Left ventricle myocardium inferior (tissue), 1 donor: ENCODE measurements around the gene C1QTNF1. TPM values are rescaled to one million over a fixed set of nuclear protein-coding genes. Genes with fewer than 3 reads are reported as not detected.

Source experiments
- DNase-seq: peaks from one replicate; pipeline ENCODE4 v3.0.0-alpha.2; 2020
- H3K27ac ChIP-seq: fragments of 200-600 bp; replicated peaks from 2 replicates; pipeline ENCODE4 v1.8.0; 2021
- H3K27me3 ChIP-seq: fragments of 200-600 bp; 2 replicates; pipeline ENCODE4 v1.8.0; 2021; ENCODE audit warnings: low read depth
- H3K36me3 ChIP-seq: fragments of 200-600 bp; 2 replicates; pipeline ENCODE4 v1.8.0; 2021
- H3K4me1 ChIP-seq: fragments of 200-600 bp; 2 replicates; pipeline ENCODE4 v1.8.0; 2021
- H3K4me3 ChIP-seq: fragments of 200-600 bp; 2 replicates; pipeline ENCODE4 v1.8.0; 2021; ENCODE audit warnings: mild to moderate bottlenecking, moderate library complexity
- H3K9me3 ChIP-seq: fragments of 200-600 bp; replicated peaks from 2 replicates; pipeline ENCODE4 v1.8.0; 2021
- intact Hi-C: fragments of 100-400 bp; cut with micrococcal nuclease; formaldehyde crosslinking; loops from one replicate; pipeline ENCODE4 v1.11.0; 2022
- total RNA-seq: library from RNA; stranded (reverse); fragmentation: NEBNext Ultra II Directional; extraction: Animal tissue kit (Norgen Biotek cat#: 25700); gene quantifications from one replicate; pipeline ENCODE4 v1.2.1, GENCODE V29; 2021
- TF ChIP-seq, protein P1 (sequence below): fragments of 200-600 bp; IDR thresholded peaks from 2 replicates; pipeline ENCODE4 v1.8.0; 2021; ENCODE audit warnings: antibody characterized with exemption, mild to moderate bottlenecking, borderline replicate concordance
- donor health status: DM: no; HTN: yes; CAD: no; lungs with severe emphysema.

C1QTNF1 gene
- total RNA-seq, 1 donor from 2014 or later = 146 TPM

DNA sequence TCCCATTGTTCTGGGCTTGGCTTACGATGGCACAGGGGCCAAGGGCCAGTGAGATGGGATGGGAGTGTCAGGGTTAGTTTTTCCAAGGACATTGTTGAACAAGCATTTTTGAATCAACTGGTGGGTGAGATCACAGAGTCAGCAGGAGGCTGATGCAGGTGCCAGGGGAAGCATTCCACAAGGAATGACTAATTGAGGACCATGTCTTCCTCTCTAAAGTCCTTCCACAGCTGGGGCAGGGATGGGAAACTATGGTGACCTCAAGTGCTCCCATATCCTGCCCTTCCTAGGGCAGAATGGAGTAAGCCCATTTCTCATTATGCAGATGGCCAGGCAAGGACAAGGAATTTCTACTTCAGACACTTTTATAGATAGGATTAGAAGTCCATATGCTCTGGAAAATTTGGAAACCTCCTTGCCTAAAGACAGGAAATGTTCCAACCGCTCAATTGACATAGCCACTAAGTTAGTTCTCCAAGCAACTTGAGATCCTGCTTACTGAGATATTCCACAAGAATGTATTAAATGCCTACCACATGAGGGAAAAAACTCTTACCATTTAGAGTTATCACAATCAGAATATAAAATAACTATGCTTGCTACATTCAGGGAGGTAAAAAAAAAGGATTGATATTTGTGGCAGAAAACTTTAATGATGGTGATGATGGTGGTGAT lies 29.4 kb downstream of the C1QTNF1 start:
- peaks cover 16% of the 10 kb centered on the region for H3K36me3 ChIP-seq
- peak overlapping the region; percentile 44 for H3K27ac ChIP-seq
- H3K27me3 ChIP-seq = no peaks in the 10 kb centered on the region
- DNase-seq = no peak
- peaks cover 16% of the 10 kb centered on the region for H3K9me3 ChIP-seq
- TF ChIP-seq, protein P1, sequence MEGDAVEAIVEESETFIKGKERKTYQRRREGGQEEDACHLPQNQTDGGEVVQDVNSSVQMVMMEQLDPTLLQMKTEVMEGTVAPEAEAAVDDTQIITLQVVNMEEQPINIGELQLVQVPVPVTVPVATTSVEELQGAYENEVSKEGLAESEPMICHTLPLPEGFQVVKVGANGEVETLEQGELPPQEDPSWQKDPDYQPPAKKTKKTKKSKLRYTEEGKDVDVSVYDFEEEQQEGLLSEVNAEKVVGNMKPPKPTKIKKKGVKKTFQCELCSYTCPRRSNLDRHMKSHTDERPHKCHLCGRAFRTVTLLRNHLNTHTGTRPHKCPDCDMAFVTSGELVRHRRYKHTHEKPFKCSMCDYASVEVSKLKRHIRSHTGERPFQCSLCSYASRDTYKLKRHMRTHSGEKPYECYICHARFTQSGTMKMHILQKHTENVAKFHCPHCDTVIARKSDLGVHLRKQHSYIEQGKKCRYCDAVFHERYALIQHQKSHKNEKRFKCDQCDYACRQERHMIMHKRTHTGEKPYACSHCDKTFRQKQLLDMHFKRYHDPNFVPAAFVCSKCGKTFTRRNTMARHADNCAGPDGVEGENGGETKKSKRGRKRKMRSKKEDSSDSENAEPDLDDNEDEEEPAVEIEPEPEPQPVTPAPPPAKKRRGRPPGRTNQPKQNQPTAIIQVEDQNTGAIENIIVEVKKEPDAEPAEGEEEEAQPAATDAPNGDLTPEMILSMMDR = no peak
- H3K4me3 ChIP-seq = no peak overlapping the region
- intact Hi-C loops = no loop called here
- H3K4me1 ChIP-seq = peaks cover 28% of the 10 kb centered on the region

DNA sequence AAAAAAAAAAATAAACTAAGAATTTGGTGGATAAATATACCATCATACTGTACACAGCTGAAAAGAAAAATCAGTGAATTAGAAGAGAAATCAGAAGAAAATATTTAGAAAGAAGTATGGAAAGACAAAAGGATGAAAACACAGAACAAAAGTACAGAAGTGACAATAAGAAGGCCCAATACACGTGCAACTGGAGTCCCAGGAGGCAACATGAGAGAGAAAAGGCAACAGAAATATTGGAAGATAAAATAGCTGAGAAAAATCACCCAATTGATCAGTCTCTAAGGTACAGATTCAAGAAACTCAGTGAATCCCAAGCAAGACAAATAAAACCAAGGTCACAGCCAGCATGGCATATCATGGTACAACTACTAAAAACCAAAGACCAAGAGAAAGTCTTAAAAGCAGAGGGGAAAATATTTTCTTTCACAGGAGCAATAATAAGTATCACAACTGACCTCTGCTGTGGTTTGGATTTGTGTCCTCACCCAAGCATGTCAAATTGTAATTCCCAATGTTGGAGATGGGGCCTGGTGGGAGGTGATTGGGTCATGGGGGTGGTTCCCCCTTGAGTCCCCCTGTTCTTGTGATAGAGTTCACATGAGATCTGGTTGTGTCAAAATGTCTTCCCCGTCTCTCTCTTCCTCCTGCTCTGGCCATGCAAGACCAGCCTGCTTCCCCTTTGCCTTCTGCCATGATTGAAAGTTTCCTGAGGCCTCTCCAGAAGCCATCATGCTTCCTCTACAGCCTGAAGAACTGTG lies 30.4 kb downstream of the C1QTNF1 start:
- Histone ChIP-seq H3K27me3 (no peaks in the 10 kb centered on the region), H3K36me3 (peaks cover 7% of the 10 kb centered on the region), H3K27ac (peak overlapping the region; percentile 57), H3K4me3 (no peak overlapping the region), H3K9me3 (peaks cover 16% of the 10 kb centered on the region), H3K4me1 (peaks cover 18% of the 10 kb centered on the region)
- intact Hi-C loops = no loop called here
- TF ChIP-seq, protein P1 = no peak
- no peak for DNase-seq

DNA sequence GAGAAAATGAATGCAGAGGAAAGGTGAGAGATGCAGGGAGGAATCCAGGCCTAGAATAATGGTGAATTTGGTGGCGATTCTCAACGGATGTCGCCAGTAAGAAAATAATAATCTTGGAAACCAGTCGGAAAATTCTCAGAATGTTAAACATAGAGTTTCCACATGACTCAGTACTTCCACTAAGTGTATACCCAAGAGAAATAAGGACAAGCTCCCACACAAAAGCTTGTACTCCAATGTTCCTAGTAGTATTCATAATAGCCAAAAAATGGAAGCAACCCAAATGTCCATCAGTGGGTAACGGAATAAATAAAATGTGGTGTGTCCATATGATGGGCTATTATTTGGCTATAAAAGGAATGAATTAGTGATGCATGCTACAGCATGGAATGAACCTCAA lies 31.2 kb downstream of the C1QTNF1 start:
- peaks cover 16% of the 10 kb centered on the region for H3K9me3 ChIP-seq

DNA sequence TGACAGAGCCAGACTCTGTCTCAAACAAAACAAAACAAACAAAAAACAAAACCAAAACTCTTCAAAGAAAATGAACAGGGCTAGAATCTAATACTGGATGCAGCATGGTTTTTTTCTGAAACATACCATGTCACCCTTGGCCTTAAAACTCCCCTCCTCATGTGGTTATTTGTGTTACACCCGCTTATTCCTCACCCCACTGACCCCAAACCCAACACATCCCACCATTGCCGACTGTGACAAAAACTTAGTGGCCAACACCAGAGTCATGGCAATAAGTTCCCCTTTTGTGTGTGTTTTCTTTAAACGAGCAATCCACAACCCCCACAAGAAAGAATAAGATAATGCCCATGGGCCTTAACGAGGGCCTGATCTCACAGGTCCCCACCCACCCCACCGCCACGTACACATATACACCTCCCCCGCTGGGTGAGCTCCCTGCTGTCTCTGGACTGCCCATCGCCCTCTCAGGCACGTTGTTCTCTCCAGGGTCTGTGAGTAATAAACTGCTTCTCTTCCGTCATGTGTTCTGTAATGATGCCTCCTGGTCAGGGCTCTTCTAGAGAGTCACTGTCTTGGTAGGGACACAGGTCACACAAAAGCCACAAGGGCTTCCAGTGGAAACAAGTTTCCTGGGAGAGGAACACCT lies 33.9 kb downstream of the C1QTNF1 start:
- H3K4me3 ChIP-seq = no peak overlapping the region
- no peaks in the 10 kb centered on the region for H3K36me3 ChIP-seq
- H3K4me1 ChIP-seq = peaks cover 11% of the 10 kb centered on the region
- no peak for DNase-seq
- no peak overlapping the region for H3K27ac ChIP-seq
- peaks cover 16% of the 10 kb centered on the region for H3K9me3 ChIP-seq
- TF ChIP-seq, protein P1 = no peak
- no peaks in the 10 kb centered on the region for H3K27me3 ChIP-seq
- intact Hi-C loops = no loop called here

More for the DNA sequence above, 31.2 kb downstream of the C1QTNF1 start:
- Histone ChIP-seq H3K27me3 (no peaks in the 10 kb centered on the region), H3K27ac (peak overlapping the region; percentile 57), H3K4me3 (no peak overlapping the region), H3K4me1 (peaks cover 15% of the 10 kb centered on the region), H3K36me3 (no peaks in the 10 kb centered on the region)
- no peak for DNase-seq
- intact Hi-C loops = no loop called here
- TF ChIP-seq, protein P1 = no peak

DNA sequence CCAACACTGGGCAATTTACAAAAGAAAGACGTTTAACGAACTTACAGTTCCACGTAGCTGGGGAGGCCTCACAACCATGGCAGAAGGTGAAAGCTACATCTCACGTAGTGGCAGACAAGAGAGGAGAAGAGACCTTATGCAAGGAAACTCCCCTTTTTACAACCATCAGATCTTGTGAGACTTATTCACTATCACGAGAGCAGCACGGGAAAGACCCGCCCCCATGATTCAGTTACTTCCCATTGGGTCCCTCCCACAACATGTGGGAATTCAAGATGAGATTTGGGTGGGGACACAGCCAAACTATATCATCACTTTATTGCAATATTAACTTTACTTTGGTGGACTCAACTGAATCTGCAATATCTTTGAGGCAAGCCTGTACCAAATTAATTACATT lies 38.7 kb downstream of the C1QTNF1 start:
- intact Hi-C loops = no loop called here
- TF ChIP-seq, protein P1 = no peak
- H3K27me3 ChIP-seq = no peaks in the 10 kb centered on the region
- H3K27ac ChIP-seq = no peak overlapping the region
- DNase-seq = no peak
- no peaks in the 10 kb centered on the region for H3K9me3 ChIP-seq
- no peaks in the 10 kb centered on the region for H3K4me1 ChIP-seq
- H3K4me3 ChIP-seq = no peak overlapping the region
- H3K36me3 ChIP-seq = no peaks in the 10 kb centered on the region
